ENCODE measurements around the gene RHOXF2B. TPM values are rescaled to one million over a fixed set of nuclear protein-coding genes. Genes with fewer than 3 reads are reported as not detected.
"Not testable (repeated sequence)": the region's sequence is repeated elsewhere in the genome, so short reads cannot be mapped to it uniquely, and the experiment has no call there.

Gene RHOXF2B
- not detected for polyA plus RNA-seq (ENCODE audit: insufficient read depth in 1 of 5, insufficient read length in 5 of 5, low replicate concordance in 1 of 5)
- long read RNA-seq, donor 1, result 0 reads
- long read RNA-seq, donor 2, result 0 reads
- long read RNA-seq, donor 3, result 0 reads
- long read RNA-seq, donor 4, result 0 reads
- long read RNA-seq, donor 5, result 0 reads
- long read RNA-seq, donor 6, result 0 reads
- long read RNA-seq, donor 7, result 0 reads
- long read RNA-seq, donor 8, result 0 reads

DNA sequence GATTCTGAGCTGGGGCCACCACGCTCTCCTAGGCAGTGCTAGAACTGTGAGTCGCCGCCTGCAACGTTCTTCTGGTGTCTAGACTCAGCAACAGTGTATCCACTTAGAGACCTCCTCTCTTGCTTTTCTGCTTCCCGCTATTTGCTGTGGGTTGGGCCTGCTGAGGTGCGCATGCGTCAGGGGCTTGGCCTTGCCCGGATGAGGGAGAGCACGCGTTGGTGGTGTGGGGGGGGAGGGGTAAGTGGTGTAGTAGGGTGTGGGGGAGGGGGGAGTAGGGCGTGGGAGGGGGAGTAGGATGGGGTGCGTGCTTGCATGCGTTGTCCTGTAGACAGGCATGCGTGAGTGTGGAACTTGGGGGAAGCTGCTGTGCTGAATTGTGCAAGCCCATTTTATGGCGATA lies at the start of gene RHOXF2B:
RHOXF2B (minus strand) TSS at position 101 of the 400 bp plus-strand sequence. CDS start 138 bp downstream, outside the sequence.
- DNase-seq, result not testable (repeated sequence)

DNA sequence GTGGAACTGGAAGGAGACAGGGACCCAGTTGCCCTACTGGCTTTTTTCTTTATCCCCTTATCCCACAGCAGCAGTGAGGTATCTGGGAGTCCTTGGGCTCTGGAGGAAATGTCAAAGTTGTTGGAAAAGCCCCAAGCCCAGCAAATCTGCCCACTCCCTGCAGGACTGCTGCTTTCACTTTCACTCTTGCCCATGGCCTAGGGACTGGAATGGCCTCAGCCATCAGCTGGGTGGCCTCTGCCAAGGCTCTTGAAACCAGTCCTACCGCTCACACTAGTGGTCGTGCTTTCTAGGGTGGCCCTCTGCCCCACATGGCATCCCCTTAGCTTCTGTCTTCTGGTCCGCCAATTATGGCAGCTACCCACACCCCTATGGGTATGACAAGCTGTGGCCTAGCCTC lies 48.0 kb upstream of the RHOXF2B start:
- no peak for DNase-seq

DNA sequence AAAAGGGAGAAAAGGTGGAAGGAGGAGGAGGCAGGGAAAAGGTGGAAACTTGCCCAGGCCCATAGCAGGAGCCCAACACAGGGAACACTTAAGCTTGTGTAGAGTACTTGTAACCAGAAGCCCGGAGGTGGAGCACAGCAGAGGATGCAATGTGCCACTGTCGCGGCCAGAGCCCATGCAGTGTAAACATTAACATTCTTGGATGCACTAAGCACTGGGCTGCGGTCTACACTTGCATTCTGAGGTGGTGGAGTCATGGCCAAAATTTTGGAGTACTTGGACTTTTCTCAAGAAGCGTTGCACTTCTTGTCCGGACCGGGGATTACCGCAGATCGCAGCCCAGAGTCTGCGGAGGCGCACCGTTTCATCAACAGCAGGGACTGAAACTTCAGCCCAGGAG lies 42.7 kb upstream of the RHOXF2B start:
- no peak for DNase-seq

DNA sequence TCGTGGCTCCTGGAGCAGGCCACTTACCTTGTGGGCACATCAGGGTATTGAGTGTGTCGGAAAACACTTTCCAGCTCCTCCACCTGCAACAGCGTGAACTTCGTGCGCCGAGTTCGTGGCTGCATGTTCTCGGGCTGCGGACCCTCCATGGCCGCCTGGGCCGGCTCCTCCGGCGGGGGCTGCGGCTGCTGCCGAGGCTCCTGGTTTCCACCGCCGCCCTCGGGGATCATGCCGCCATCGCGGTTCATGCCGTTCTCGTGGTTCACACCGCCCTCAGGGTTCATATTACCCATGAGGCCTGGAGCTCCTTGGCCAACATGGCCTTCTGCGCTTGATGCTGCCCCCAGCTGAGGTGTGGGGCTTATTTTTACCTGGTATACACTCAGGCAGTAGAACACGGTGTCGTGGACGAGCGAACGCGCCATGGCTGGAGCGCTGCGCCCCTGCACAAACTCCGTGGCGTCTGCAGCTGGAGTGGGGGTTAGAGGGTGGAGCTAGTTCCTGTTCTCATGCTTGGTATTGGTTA lies 38.0 kb upstream of the RHOXF2B start, which contains the start of gene RHOXF1:
RHOXF1 (minus strand) TSS at position 476 of the 526 bp plus-strand sequence; CDS start at position 425, 51 bp downstream.
- no peak for DNase-seq

DNA sequence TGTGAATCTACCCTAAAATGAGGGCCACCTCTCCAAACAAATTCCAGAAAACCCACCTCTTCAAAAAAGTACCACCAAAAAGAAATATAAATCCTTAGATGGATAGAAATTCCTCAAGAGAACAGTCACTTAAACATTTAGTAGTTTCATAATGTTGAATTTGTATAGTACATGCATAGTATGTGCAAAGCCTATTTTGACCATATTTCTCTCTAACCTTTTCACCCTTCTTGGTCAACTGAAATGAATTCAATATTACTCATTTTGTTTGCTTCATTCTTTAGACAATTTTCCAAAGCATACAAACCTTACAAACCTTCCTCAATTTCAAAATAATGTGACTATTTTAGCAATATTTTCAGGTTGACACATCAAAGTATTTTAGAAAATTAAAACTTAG lies 34.1 kb upstream of the RHOXF2B start:
- no peak for DNase-seq

DNA sequence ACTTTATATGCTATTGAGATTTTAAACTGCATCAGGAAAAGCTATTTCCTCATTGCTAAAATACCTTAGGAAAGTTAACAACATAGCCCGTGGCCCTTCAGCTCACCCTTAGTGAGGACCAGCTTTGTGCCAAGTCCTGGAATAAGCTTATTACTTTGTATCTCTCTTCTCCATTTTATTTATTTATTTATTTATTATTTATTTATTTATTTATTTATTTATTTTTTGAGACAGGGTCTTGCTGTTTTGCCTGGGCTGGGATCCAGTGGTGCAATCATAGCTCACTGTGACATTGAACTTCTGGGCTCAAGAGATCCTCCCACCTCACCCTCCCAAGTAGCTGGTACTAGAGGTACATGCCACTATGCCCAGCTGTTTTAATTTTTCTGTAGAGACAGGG lies 31.9 kb upstream of the RHOXF2B start:
- no peak for DNase-seq

DNA sequence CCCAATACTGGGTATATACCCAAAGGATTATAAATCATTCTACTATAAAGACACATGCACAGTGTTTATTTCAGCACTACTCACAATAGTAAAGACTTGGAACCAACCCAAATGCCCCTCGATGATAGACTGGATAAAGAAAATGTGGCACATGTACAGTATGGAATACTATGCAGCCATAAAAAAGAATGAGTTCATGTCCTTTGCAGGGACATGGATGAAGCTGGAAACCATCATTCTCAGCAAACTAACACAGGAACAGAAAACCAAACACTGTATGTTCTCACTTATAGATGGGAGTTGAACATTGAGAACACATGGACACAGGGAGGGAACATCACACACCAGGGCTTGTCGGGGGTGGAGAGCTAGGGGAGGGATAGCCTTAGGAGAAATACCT lies 27.2 kb upstream of the RHOXF2B start:
- DNase-seq, result not testable (repeated sequence)

DNA sequence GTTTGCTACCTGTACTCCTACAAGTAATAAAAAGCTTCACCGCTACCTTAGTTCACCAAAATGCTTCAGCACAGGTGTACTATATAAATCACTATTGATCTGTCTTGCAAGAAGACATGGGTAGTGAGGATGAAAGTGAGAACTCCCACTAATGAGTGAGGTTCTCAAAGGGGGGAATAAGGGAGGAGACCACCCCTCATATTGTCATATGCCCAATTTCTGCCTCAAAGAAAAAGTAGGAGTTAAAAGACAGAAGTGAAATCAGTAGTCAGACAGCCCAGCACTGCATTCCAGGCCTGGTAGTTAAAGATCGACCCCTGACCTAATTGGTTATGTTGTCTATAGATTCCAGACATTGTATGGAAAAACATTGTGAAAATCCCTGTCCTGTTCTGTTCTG lies 23.6 kb upstream of the RHOXF2B start:
- not testable (repeated sequence) for DNase-seq

DNA sequence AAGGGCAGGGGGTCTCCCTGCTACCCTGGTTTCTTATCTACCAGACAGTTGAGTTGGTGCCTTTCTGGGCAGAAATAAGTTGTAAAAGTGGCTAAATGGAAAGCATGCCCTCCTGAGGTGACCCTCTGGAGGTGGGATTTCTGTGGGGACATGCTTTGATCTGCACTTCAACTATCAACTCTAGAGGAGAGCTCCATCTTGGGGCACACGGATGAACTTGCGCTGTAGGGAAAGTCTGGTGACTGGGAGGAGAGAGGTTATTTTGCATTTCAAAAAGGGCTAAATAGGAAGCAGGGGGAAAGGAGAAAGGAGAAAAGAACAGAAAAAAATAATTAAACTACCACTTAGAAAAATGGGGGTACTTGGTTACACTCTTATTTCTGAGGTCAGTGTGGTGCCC lies 12.7 kb upstream of the RHOXF2B start:
- no peak for DNase-seq

DNA sequence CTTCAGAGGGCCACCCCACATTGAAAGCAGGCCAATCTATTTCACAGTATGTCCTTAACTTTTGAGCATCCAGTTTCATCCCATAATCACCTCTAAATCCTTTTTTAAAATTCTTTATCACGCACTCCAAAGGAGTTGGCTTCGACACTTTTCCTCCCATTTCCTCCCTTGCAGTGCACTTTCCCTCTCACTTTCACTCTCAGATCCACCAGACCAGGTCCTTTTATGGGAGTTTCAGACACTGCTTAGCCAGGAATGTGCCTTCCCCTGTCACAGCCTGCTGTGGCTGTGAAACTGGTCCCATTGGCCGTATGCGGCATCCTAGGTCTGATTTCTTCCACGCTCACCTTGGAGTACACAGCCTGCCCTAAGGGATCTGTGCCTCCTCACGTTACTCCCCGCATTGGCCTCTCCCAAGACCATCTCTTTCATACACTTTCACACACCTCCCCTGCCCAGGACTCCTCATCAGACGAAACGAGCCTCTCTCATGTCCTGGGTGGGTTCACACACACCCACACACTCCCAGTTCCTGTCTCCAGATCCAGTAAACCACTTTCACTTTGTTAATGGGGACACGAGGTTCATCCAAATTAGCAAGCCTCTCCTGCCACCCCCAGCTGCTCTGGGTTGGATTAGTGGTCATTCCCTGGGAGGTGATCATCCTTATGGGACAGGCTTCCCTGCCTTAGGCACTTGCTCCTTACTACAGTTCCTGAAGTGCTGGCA lies 10.0 kb upstream of the RHOXF2B start:
- DNase-seq, result no peak

DNA sequence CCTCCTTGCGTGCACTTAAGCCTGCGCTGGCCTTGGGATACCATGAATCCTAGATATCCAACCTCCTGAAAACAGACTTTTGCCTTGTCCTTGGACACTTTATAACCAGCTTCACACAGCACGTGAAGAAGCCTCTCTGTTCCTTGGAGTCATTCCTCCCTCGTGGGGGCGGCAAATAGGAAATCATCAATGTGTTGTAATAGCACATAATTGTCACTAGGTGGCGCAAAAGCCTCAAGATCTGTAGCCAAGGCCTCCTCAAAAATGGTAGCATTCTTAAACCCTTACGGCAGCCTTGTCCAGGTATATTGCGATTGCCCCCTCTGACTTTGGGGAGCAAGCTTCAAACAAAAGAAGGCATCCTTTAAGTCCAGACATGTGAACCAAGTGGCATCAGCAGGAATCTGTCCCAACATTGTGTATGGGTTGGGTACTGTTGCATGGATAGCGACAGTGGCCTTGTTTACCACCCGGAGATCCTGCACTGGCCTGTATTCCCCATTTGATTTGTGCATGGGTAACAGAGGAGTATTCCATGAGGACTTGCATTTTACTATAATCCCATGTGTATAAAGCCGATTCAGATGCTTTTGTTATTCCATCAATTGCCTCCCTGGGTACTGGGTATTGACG lies 8.2 kb upstream of the RHOXF2B start:
- DNase-seq, result not testable (repeated sequence)

DNA sequence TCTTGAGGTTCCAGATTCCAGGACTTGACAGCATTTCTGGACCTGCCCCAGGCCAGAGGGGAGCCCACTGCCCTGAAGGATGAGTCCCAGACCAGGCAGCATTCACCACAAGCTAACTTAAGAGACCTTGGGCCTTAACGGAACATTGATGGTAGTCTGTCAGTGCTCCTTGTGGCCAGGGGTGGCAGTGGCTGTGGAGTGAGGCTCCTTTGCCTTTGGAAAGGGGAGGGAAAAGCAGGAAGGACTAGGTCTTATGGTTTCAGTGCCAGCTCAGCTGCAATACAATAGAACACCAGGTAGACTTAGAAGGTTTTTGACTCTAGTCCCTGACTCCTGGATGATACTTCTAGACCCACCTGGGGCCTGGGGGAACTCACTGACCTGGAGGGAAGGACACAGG lies 11.3 kb downstream of the RHOXF2B start:
- DNase-seq, result not testable (repeated sequence)

DNA sequence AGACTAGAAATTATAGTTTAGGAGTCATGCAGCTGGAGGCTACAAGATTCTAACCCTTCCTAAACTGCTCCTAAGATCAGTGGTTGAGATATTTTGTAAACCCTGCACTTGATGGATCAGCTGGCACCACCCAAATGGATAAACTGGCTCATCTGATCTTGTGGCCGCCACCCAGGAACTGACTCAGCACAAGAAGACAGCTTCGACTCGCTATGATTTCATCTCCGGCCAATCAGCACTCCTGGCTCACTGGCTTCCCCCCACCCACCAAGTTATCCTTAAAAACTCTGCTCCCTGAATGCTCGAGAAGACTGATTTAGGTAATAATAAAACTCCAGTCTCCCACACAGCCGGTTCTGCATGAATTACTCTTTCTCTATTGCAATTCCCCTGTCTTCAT lies 34.8 kb downstream of the RHOXF2B start:
- not testable (repeated sequence) for DNase-seq

DNA sequence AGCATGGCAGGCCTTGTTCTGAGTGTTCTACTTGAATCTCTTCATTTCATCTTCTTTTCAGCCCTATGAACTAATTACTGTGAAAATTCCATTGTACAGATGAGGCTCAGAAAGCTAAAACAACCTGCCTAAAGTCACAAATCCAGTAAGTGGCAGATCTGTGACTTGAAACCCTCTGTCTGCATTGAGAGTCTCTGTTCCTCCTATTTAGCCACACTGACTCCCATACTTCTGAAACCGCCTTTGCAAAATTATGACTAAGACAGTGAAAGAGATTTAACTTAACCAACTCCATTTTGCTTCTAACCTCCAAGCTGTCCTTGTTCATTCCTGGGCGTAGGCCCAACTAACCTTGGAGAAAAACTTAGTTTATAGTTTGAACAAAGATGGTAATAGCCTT lies 35.2 kb downstream of the RHOXF2B start:
- DNase-seq, result not testable (repeated sequence)

DNA sequence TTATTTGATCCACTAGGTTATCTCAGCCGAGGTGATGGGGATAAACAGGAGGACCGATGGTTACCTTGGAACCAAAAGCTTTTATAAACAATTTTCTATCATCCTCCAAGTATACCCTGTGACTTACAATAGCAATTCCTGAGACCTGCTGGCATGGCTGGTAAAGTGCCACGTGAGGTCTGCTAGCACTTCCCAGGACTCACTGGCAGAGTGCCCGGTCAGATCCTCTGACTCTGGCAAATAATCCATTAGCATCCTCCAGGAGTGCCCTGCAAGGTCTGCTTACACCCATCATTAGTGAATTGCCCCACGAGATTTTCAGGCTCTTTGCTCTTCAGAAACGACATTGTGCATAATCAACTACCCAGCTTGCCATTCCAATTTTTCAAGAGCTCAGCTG lies 37.3 kb downstream of the RHOXF2B start:
- not testable (repeated sequence) for DNase-seq

DNA sequence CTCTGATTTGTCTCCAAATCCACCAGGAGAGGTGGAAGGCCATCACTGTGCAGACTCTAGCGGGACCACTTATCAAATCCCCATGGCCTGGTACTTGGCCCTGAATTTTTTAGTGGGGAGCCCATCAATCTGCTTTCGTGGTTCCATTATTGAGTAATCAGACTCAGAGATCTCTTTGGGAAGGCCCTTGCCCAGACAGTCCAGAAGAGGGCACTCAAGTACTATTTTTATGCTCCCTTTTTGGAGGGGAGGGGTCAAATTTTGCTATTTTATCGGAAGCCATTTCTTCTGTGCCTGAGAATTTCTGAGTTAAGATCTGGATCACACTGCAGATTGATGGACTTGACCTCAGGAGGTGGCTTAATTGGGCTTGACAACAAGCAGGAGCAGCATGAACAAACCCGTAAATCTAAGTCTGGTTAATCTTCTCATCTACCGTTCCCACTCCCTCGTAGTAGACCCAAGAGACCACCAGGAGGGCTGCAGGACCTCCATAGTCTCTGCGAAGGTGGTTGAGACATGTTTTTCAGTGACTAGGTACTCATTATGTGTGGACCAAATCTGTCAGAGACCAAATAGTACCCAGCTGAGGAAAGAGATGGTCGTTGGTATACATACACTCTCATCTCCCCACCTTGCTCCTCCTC lies 38.3 kb downstream of the RHOXF2B start:
- DNase-seq, result not testable (repeated sequence)

DNA sequence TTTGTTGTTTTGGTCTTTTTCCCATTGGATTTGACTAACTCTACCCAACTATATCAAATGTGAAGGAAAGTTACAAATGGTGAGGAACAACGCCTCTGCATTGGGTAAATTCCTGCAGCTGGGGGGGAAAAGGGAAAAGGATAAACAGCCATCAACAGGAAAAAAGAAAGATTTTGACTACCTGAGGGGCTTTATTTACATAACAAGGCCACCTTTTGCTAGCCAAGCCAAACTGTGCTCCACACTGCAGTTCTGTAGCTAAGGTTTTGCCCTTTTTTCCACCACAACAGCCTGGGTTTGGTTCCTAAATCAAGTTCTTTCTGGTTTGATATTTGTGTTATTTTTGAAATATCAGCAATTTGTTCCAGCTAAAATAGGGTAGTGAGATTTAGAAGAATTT lies 40.8 kb downstream of the RHOXF2B start:
- DNase-seq, result no peak

DNA sequence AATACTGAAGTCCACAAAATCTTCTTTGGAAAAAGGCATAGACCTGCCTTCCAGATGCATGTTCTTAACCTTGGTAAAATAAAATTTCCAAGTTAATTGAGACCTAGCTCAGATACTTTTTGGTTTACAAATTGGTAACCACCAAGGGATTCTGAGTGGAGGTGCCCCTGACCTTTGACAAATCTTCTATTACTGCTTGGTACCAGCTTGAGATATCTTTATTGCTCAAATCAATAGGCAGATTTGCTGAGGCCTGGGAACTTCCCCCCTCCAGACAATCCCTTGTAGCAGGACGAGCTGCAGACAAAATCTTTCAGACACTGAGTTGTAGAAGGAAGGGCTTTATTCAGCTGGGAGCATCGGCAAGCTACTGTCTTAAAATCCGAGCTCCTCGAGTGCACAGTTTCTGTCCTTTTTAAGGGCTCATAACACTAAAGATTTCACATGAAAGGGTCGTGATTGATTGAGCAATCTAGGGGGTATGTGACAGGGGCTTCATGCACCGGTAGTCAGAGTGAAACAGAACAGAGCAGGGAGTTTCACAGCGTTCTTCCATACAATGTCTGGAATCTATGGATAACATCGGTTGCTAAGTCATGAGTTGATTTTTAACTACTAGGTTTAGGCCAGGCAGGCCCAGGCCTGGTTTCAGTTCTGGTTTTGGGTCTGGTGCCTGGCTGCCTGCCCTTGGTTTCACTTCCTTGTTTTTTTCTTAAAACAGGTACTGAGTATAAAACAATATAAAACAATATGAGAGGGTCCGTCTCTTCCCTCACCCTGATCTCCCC lies 41.8 kb downstream of the RHOXF2B start:
- DNase-seq, result not testable (repeated sequence)

DNA sequence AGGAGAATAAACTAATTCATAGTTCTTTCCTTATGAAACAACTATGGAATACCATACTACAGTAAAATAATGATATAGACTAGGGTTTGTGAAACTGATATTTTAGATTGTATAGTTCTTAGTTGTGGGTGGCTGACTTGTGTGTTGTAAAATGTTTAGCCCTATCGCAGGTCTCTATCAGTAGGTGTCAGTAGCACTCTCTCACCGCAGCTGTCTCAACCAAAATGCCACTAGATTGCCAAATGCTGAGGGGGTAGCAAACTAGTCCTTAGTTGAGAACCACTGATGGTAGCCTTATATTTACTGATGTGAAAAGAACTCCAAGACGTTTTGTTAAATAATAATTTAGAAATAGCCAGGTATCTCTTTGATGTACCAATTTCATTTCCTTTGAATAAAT lies 48.1 kb downstream of the RHOXF2B start:
- no peak for DNase-seq

DNA sequence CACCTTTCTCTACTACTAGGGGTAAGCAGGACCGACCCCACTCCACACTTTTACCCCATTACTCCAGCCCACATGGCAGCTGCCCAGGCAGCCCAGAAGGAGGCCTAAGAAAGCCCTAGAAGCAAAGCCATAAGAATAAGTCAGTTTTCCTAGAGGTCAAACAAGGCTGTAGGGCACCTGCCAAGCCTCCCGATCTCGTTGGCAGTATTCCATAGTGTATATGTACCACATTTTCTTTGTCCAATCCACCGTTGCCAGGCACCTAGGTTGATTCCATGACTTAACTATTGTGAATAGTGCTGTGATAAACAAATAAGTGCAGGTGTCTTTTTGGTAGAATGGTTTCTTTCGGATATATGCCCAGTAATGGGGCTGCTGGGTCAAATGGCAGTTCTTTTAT lies 54.2 kb downstream of the RHOXF2B start:
- DNase-seq, result no peak

DNA sequence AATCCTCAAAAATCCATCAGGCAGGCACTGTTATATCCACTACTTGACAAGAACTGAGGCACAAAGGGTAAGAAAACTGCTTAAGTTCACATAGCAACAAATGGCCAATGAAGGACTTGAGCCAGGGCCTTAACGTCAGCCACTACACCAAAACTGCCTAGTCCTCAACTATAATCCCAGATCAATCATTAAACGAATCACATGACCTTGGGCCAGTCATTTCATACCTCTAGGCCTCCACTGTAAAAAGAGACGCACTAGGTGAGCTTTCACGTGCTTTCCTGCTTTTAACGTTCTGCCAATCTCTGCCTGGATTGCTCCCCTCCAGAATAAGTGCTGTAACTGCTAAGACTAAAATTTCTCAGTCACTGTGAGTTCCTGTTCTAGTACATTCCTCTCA lies 54.7 kb downstream of the RHOXF2B start:
- no peak for DNase-seq

Data from right lung (tissue), 10 donors.